Fibroblast of lung (primary cell): ENCODE measurements around the gene CHEK1. TPM values are rescaled to one million over a fixed set of nuclear protein-coding genes. Genes with fewer than 3 reads are reported as not detected.

ENCODE experiments used
- DNase-seq, 2 donors: peaks; one replicate each; pipeline versions ENCODE4 v3.0.0 to v3.0.0-alpha.2; 2010; ENCODE audit warnings: low read depth in 2 of 2
- H2AFZ ChIP-seq: 2 replicates; pipeline ENCODE4 v1.5.1; 2012; ENCODE audit warnings: low read length, control low read depth, inconsistent platforms
- H3K27ac ChIP-seq: 2 replicates; pipeline ENCODE4 v1.5.1; 2011; ENCODE audit warnings: low read length, control low read depth; ENCODE audit not compliant: insufficient read depth
- H3K27me3 ChIP-seq: 2 replicates; pipeline ENCODE4 v1.5.1; 2011; ENCODE audit warnings: mild to moderate bottlenecking, low read length; ENCODE audit not compliant: control insufficient read depth, insufficient read depth
- H3K36me3 ChIP-seq: 2 replicates; pipeline ENCODE4 v1.5.1; 2011; ENCODE audit warnings: low read length; ENCODE audit not compliant: control insufficient read depth, insufficient read depth
- H3K4me1 ChIP-seq: 2 replicates; pipeline ENCODE4 v1.5.1; 2011; ENCODE audit warnings: low read length; ENCODE audit not compliant: control insufficient read depth, insufficient read depth; ENCODE audit errors: extremely low read depth
- H3K4me2 ChIP-seq: 2 replicates; pipeline ENCODE4 v1.5.1; 2011; ENCODE audit warnings: low read length, control low read depth; ENCODE audit not compliant: insufficient read depth; ENCODE audit errors: extremely low read depth
- H3K4me3 ChIP-seq, 4 experiments: fragments of 200-600 bp in 1 of 4; sonication (generic) in 1 of 4; replicated peaks in 1 of 4; 2 replicates each; pipeline ENCODE4 v1.5.1; 2011 to 2016; ENCODE audit warnings: low read length in 4 of 4, low read depth in 3 of 4, mild to moderate bottlenecking in 3 of 4, control low read depth in 2 of 4, inconsistent platforms in 1 of 4, mixed read lengths in 1 of 4; ENCODE audit not compliant: insufficient read depth in 1 of 4; ENCODE audit errors: control extremely low read depth in 1 of 4
- H3K79me2 ChIP-seq: 2 replicates; pipeline ENCODE4 v1.5.1; 2012; ENCODE audit warnings: mild to moderate bottlenecking, low read length, inconsistent platforms; ENCODE audit not compliant: control insufficient read depth, insufficient read depth
- H3K9ac ChIP-seq: 2 replicates; pipeline ENCODE4 v1.5.1; 2011; ENCODE audit warnings: mild to moderate bottlenecking, low read length, control low read depth; ENCODE audit not compliant: insufficient read depth
- H3K9me3 ChIP-seq: 2 replicates; pipeline ENCODE4 v1.5.1; 2012; ENCODE audit warnings: low read depth, low read length; ENCODE audit not compliant: control insufficient read depth, insufficient read depth
- H4K20me1 ChIP-seq: 2 replicates; pipeline ENCODE4 v1.5.1; 2011; ENCODE audit warnings: low read length; ENCODE audit not compliant: control insufficient read depth, insufficient read depth; ENCODE audit errors: extremely low read depth
- CTCF ChIP-seq, 2 donors: IDR thresholded peaks in 1 of 2; conservative IDR thresholded peaks in 1 of 2; 1 replicate in 1 of 2; 2 replicates in 1 of 2; pipeline ENCODE4 v1.5.1; 2011 to 2012; ENCODE audit warnings: low read length in 2 of 2, control low read depth in 1 of 2, inconsistent platforms in 1 of 2, low read depth in 1 of 2, mild to moderate bottlenecking in 1 of 2
- EZH2 ChIP-seq: IDR thresholded peaks from 2 replicates; pipeline ENCODE4 v1.5.1; 2012; ENCODE audit warnings: low read length, control low read depth, mild to moderate bottlenecking; ENCODE audit errors: missing control alignments
- polyA plus RNA-seq, 2 donors: library from polyadenylated mRNA; depleted of rRNA in 1 of 2; stranded (reverse) in 1 of 2; unstranded in 1 of 2; fragments of >200 nt; gene quantifications; 2 replicates each; pipeline ENCODE4 v1.2.1, GENCODE V29; 2011 to 2012; ENCODE audit warnings: missing spikeins in 1 of 2
- total RNA-seq: library from RNA; depleted of rRNA; stranded (reverse); fragments of >200 nt; gene quantifications from 2 replicates; pipeline ENCODE4 v1.2.1, GENCODE V29; 2014

Gene CHEK1
- total and polyA plus RNA-seq, 2 donors (not counting 1 experiment from before 2014, with no cell fraction given): 28.3 to 39.5 TPM

GRCh38 chr11:125637840-125638239 lies 12.9 kb downstream of the CHEK1 start:
- H3K27me3 ChIP-seq: no peaks in the 10 kb centered on the region
- H3K4me2 ChIP-seq: no peak overlapping the region
- H3K36me3 ChIP-seq: no peaks in the 10 kb centered on the region
- H2AFZ ChIP-seq: no peak overlapping the region
- H3K9me3 ChIP-seq: no peaks in the 10 kb centered on the region
- no peaks in the 10 kb centered on the region for H3K79me2 ChIP-seq
- TF ChIP-seq CTCF (conservative IDR thresholded peaks at IDR 0.05 in 1 of 2, IDR thresholded peaks at IDR 0.05 in 1 of 2; ENCODE audit: low read depth in 1 of 2, low read length in 2 of 2): no peak
- H3K9ac ChIP-seq: no peak overlapping the region
- no peaks in the 10 kb centered on the region for H4K20me1 ChIP-seq
- DNase-seq: no peak
- H3K4me3 ChIP-seq: no peak overlapping the region
- no peaks in the 10 kb centered on the region for H3K4me1 ChIP-seq
- no peak overlapping the region for H3K27ac ChIP-seq

- TF ChIP-seq EZH2: no peak
- TF ChIP-seq CTCF (conservative IDR thresholded peaks at IDR 0.05 in 1 of 2, IDR thresholded peaks at IDR 0.05 in 1 of 2; ENCODE audit: low read depth in 1 of 2, low read length in 2 of 2): no peak
- Histone ChIP-seq H3K36me3 (no peaks in the 10 kb centered on the region), H3K27me3 (no peaks in the 10 kb centered on the region), H3K9ac (no peak overlapping the region), H3K27ac (no peak overlapping the region), H3K9me3 (no peaks in the 10 kb centered on the region), H3K4me2 (no peak overlapping the region), H2AFZ (no peak overlapping the region), H4K20me1 (no peaks in the 10 kb centered on the region), H3K79me2 (no peaks in the 10 kb centered on the region), H3K4me1 (no peaks in the 10 kb centered on the region), H3K4me3 (no peak overlapping the region)
- no peak for DNase-seq
Observed at GRCh38 chr11:125638315-125638714, 13.4 kb downstream of the CHEK1 start.

GRCh38 chr11:125645871-125646270 lies 20.9 kb downstream of the CHEK1 start:
- H3K79me2 ChIP-seq: no peaks in the 10 kb centered on the region
- H2AFZ ChIP-seq: no peak overlapping the region
- no peaks in the 10 kb centered on the region for H3K36me3 ChIP-seq
- H4K20me1 ChIP-seq: no peaks in the 10 kb centered on the region
- no peak for TF ChIP-seq EZH2
- TF ChIP-seq CTCF (conservative IDR thresholded peaks at IDR 0.05 in 1 of 2, IDR thresholded peaks at IDR 0.05 in 1 of 2; ENCODE audit: low read depth in 1 of 2, low read length in 2 of 2): no peak
- no peaks in the 10 kb centered on the region for H3K27me3 ChIP-seq
- H3K4me2 ChIP-seq: no peak overlapping the region
- H3K9me3 ChIP-seq: no peaks in the 10 kb centered on the region
- no peak for DNase-seq
- H3K4me1 ChIP-seq: no peaks in the 10 kb centered on the region
- H3K27ac ChIP-seq: no peak overlapping the region
- no peak overlapping the region for H3K4me3 ChIP-seq
- H3K9ac ChIP-seq: no peak overlapping the region
